Endometrium (tissue), 2 donors: ENCODE results near the gene OLA1.
"Not testable (repeated sequence)": the region's sequence is repeated elsewhere in the genome, so short reads cannot be mapped to it uniquely, and the experiment has no call there.

Source experiments
- FAIRE-seq: peaks from 2 replicates; lab custom pipeline; 2012; peaks lifted over from hg19 to GRCh38; lab: Jason Lieb, UNC
- donor health status: control.
- donor health status: control.

OLA1 gene

DNA sequence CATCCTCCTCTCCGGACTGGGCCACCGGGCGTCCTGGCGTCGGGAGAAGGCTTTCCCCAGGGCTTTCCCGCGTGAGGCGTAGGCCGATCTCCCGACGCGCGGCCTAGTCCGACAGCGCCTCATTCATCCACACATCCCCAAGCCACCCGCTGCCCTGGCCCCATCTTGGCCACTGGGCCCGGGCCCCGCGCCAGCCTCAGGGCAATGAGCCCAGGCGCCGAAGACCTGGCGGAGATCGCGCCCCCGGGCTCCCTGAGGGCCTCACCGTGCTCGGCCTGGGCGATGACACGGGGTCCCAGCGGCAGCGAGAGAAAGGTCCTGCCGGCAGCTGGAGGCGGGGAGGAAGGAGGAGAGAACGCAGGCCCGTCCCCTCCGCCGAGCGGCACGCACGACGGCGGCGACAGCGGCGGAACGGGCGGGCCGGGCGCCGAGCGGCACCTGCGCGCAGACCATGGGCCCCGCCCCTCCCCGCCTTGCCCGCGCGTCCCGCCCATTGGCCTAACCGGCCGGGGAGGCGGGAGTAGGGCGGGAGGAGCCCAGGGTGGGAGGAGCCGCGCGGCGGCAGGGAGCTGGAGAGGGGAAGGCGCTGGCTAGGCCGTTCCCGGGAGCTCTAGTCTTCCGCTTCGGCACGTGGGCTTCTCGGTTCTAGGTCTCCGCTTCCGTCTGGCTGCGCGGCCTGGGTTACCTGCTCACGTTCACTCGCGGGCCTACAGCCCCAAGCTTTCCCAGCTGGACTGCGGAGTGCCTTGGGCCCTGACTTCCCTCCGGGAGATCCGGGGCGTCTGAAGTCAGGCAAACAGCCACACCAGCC is at the start of gene OLA1:
TSS of gene OLA1 (minus strand) at position 346 of the 811 bp plus-strand sequence. CDS start 1,717 bp downstream, outside the sequence.
- no peak for FAIRE-seq

DNA sequence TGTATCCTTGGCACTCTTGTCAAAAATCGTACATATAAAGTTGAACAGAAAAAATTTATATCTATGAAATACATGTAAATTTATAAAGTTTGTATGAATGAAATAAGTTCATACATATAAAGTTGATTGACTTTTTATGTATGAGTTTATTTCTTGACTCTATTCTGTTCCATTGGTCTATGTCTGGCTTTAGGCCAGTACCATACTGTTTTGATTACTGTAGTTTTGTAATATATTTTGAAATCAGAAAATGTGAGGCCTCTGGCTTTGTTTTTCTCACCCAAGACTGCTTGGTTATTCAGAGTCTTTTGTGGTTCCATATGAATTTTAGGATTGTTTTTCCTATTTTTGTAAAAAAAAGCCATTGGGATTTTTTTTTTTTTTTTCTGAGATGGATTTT is 44.6 kb upstream of the OLA1 start:
- no peak for FAIRE-seq

DNA sequence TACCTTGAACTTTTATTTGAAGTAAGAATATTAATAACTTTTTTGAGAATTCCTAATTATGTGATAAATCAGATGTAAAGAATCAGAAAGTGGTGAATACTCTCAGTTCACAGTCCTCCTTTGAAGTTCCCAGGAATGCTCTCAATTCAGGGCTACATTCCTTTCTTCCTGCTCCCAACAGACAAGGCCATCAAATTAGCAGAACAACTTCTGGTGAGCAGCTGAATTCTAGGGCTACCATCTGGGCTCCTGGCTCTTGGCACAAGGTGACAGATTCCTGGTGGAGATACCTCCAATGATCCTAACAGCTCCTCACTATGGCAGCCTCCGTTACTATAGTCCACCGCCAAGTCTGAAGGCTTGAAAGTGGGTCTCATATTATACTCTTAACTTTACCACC is 37.8 kb upstream of the OLA1 start:
- no peak for FAIRE-seq

DNA sequence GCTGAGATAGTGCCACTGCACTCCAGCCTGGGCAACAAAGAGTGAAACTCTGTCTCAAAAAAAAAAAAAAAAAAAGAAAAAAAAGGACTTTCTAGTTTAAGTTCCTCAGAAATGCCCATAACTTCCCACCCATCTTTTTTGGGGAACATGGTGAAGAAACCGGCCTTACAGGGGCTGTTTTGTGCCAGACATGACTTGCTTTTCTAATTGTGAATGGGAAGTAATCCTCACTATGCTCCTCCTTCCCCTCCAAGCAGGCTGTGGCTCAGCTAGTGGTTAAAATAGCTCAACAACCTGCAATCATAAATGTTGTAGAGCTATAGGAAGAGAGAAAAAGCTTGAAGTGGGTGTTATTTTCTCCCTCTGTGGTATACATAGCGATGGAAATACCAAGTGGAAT is 34.1 kb upstream of the OLA1 start:
- no peak for FAIRE-seq

DNA sequence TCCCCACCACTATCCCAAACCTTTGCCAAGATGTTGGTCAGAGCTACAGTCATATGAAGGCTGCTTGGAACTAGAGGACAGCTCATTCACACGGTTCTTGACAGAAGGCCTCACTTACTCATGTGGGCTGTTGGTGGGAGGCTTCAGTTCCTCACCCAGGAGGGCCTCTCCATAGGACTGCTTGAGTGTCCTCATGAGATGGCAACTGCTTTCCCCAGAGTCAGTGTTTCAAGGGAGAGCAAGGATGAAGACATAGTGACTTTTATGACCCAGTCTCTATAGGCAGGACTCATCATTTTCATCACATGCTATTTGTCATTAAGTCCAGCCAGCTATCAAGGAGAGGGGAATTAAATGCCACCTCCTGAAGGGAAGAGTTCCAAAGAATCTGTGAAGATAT is 33.4 kb upstream of the OLA1 start:
- no peak for FAIRE-seq

DNA sequence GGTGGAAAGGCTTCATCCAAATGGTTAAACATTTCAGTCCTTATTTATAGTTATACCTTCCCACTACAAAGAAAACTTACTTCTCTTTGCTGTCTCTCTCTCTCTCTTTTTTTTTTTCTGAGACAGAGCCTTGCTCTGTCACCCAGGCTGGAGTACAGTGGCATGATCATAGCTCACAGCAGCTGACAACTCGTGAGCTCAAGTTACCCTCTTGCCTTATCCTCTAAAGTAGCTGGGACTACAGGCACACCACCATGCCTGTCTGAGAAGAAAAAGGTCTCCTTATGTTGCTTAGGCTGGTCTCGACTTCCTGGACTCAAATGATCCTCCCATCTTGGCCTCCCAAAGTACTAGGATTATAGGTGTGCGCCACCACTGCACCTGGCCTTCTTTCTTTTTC is 32.3 kb upstream of the OLA1 start:
- FAIRE-seq = no peak

DNA sequence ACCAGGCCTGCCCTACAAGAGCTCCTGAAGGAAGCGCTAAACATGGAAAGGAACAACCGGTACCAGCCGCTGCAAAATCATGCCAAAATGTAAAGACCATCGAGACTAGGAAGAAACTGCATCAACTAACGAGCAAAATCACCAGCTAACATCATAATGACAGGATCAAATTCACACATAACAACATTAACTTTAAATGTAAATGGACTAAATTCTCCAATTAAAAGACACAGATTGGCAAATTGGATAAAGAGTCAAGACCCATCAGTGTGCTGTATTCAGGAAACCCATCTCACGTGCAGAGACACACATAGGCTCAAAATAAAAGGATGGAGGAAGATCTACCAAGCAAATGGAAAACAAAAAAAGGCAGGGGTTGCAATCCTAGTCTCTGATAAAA is 21.9 kb upstream of the OLA1 start:
- FAIRE-seq = not testable (repeated sequence)

DNA sequence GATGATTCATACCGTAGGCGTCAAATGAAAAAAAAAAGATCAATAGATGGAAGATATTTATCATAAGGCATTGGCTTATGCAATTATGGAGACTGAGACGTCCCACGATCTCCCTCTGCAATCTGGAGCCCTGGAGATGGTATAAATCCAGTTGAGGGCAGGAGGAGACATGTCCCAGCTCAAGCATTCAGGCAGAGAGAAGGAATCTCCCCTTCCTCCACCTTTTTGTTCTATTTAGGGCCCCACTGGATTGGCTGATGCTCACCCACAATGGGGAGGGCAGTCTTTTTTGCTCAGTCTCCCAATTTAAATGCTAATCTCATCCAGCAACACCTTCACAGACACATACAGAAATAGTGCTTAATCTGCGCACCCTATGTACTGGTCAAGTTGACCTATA is 18.0 kb upstream of the OLA1 start:
- no peak for FAIRE-seq

DNA sequence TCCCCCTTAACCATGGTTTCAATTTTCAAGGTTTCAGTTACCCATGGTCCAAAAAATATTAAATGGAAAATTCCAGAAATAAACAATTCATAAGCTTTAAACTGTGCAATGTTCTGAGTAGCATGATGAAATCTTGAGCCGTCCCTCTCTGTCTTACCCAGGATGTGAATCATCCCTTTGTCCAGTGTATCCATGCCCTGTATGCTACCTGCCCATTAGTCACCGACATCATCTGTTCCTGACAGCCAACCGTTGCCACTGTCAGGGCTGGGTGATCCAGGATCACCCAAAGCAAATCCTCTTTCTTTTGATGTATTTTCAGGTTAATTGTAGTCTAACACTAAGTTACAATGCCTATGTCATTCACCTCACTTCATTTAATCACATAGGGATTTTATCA is 15.7 kb upstream of the OLA1 start:
- no peak for FAIRE-seq

DNA sequence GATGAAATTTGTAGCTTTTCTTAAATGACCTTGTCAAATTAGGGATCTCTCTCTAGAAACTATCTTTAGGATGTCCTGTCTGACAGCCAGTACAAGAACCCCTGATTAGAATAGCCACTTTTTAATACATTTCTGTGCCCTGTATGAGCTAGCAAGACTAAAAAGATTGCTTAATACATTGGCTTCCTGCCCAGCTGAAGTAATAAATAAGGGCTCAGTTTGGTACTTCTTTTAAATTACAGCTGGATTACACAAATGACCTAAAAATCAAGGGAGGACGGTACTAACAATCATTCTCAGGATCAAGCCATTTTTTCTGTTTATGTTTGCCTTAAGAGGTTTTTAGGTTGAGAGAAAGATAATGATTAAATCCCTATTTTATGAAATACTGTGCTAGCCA is 11.6 kb upstream of the OLA1 start:
- peak; percentile 87 for FAIRE-seq

DNA sequence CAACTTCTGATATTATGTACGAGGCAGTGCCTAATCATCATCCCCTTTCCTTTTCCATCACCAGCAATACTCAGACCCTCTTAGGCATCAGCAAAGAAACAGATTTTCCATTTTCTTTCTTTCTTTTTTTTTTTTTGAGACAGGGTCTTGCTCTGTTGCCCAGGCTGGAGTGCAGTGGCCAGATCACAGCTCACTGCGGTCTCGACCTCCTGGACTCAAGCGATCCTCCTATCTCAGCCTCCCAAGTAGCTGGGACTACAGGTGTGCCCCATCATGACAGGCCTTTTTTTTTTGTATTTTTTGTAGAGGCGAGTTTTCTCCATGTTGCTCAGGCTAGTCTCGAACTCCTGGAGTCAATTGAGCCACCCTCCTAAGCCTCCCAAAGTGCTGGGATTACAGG is 5.9 kb upstream of the OLA1 start:
- FAIRE-seq = no peak

DNA sequence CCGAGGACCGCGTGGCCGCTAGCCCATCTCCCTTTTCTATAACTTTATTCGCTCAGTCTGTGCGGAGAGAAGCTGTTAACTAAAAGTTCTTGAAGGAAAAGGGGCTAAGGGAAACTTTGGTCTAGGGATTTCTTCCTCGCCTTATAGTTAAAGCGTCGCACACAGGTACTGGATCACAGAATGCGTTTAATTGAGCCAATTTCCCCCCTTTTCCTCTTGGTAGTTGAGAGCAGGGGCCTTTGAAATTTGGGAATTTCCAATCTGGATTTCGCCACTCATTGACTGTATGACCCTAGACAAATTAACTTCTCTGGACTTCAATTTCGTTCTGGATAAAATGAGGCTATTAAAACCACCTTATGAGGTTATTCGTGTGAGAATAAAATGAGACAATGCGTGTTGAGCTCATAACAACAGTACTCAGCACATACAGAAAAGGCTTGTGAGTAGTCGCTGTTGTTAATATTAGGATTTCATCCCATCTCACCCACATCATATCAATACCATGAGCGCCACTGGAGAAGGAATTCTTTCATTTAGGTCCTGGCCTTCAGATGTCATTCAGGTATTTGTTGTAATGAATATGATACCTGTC is 763 bp upstream of the OLA1 start:
- FAIRE-seq = no peak

DNA sequence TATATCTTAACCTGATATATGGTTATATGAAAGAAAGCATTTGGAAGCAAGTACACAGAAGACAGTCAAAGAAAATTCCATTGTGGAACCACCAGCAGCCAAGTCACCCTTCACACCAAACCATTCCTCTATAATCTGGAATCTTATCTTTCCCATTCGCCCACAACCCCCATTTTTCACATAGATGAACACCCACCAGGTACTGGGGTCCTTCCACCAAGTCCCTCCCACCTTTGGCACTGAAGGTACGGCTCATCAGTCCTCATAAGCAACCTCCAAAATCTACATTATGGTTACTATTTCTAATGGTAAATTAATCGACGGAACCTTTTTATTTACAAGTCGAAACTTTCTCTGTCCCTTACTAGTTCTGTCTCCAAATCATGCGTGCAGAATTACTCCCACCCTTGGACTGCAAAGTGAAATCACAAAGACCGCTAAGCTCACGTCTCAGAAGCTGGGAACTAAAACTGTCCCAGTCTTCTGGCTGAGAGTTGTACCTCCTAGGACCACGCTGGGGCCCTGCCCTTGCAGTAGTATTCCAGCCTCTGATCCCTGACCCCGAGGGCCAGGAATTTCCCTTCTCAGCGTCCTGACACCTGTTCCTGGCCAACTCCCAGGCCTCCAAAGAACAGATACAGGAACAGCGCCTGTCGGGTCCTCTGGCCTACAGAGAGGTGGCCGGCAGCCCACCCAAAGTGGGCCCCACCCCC is 702 bp downstream of the OLA1 start:
- FAIRE-seq = no peak

DNA sequence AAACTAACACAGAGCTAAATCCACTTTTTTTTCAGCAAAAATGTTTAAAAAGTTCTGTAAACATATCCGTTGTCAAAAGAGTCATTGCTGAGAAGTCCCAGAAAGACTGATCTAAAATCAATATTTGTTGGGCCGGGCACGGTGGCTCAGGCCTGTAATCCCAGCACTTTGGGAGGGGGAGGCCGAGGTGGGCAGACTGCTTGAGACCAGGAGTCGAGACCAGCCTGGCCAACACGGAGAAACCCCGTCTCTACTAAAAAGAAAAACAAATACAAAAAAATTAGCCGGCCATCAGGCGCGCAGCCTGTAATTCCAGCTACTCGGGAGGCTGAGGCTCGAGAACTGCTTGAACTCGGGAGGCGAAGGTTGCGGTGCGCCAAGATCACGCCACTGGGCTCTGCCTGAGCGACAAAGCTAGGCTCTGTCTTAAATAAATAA is 1.4 kb downstream of the OLA1 start:
- FAIRE-seq = no peak

DNA sequence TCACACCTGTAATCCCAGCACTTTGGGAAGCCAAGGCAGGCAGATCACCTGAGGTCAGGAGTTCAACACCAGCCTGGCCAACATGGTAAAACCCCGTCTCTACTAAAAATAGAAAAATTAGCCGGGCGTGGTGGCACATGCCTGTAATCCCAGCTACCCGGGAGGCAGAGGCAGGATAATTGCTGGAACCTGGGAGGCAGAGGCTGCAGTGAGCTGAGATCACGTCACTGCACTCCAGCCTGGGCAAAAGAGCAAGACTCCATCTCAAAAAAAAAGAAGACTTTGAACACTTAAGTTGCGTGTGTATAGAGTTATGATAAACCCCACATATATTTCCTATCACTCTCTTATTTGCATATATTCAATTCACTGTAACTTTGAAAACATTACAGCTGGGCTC is 2.7 kb downstream of the OLA1 start:
- not testable (repeated sequence) for FAIRE-seq

DNA sequence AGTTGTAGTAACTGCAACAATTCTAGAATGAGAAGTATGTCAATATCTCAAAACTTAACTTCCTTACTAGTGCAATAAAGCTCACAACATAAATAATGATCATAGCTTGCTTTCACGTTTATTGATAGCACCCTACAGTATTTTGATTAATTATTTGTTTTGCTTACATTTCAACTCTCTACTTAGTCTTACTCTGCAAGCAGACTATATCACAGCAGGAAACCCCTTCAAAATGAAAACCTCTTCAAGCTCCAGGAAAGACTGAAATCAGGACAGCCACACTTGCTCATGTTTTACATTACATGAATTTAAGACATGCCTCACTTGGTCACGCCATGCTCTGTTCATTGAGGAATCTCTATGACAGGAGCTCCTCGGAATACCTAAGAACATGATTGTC is 3.3 kb downstream of the OLA1 start:
- no peak for FAIRE-seq

DNA sequence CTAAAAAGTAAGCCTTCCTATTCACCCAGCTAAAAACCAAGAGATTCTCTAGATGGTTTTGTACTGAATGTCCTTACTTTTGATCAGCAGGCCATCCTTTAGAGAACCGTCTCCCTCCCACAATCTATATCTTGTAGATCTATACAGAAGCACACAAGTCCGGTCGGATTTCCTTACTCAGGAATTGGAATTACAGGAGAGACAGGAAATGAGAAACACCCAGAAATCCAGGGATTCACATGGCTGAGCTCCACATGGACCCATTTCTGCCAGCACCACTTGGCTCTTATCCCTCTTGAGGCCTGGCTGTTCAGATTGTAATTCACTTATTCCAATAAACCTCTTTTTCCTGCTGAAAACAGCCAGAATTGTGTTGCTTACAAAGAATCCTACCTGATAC is 4.5 kb downstream of the OLA1 start:
- FAIRE-seq = no peak

DNA sequence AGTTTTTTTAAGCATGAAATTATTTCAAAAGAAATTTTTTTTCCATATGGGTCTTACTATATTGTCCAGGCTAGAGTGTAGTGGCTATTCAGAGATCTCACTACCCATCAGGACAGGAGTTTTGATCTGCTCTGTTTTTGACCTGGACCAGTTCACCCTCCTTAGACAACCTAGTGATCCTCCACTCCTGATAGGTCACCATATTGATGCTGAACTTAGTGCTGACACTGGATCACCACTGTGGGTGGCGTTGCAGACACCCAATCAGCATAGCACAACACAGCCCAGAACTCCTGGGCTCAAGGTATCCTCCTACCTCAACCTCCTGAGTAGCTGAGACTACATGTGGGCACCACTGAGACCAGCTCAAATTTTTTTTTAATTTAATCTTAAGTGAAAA is 8.2 kb downstream of the OLA1 start:
- no peak for FAIRE-seq

DNA sequence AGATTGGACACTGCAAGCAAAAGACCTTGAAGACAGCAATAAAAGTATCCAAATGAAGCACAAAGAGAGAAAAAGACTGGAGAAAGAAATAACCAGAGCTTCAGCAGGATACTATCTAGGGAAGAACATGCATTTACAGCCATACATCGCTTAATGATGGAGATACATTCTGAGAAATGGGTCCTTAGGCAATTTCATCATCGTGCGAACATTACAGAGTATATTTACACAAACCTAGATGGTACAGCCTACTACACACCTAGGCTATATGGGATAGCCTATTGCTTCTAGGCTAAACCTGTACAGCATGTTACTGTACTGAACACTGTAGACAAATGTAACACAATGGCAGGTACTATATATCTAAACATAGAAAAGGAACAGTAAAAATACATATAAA is 11.9 kb downstream of the OLA1 start:
- no peak for FAIRE-seq

DNA sequence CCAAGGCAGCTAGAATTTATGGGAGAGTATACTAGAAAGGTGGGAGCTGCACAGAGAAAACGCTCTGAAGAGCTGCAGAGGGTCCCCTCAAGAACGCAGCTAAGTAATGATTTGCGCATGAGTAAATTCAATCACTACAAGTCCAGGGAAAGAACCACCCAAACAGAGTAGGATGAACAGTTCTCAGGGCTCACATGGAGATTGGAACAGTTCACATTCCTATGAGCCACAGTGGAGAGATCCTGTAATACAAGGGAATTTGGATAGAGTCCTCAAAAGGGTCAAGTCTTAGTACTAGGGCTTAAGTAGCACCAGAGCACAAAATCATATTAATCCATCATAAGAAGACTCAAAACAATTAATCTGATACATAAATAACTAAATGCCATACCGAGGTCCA is 12.7 kb downstream of the OLA1 start:
- no peak for FAIRE-seq

DNA sequence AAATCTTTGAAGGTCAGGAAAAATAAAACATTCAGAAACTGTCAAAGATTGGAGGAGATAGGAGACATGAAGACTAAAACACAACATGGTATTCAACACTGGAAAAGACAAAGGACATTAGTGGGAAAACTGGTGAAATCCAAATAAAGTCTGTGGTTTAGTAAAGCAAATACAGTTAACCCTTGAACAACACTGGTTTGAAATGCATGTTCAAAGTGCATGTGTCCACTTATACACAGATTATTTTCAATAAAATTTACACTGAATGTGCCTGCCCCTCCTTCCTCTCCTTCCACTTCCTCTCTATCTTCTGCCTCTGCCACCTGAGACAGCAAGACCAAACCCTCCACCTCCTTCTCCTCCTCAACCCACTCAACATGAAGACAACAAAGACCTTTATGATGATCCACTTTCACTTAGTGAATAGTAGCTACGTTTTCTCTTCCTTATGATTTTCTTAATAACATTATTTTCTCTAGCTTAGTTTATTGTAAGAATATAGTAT is 14.5 kb downstream of the OLA1 start:
- no peak for FAIRE-seq

DNA sequence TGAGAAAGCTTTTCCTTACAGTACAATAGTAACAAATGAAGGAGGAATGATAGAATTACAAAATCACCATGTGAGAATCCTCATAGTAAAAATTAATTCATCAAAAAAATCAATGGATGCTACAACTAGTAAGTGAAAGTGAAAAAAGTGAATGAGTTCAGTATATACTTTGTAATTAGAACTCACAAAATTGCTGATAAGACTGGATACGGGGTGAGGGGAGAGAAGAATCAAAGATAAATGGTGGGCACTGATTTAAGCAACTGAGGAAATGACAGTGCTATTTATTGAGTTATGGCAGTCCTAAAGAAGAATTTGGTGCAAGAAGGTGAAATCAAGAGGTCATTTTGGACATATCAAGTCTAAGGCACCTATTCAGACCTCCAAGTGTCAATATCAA is 20.6 kb downstream of the OLA1 start:
- FAIRE-seq = no peak

DNA sequence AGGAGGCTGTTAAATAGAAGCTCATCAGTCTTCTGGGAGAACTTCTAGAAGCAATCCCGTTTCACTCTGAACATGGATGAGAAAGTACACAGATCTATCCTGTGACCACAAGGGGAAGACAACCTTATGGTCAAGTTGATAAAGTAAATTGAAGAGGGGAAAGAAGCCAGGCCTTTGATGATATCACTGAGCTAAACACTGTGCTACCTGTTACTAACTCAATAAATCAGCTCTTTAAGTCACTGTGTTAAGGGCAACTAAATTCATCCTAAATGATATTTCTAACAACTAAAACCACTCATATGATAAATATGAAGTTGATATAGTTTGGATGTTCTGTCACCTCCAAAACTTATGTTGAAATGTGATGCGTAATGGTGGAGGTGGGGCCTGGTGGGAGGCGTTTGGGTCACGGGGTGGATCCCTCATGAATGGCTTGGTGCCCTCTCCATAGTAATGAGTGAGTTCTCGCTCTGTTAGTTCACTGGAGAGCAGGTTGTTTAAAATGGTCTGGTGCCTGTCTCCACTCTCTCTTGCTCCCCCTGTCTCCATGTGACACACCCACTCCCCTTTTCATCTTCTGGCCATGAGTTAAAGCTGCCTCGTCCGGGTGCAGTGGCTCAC is 23.6 kb downstream of the OLA1 start:
- FAIRE-seq = no peak
